Suppressor macrophage treated with lipopolysaccharide for 1 hour (primary cell): ENCODE results near the gene TNNI2.

ENCODE experiments used
- DNase-seq, 3 donors: peaks; one replicate each; pipeline ENCODE4 v3.0.0-alpha.2; 2020 to 2022

The TNNI2 gene

DNA sequence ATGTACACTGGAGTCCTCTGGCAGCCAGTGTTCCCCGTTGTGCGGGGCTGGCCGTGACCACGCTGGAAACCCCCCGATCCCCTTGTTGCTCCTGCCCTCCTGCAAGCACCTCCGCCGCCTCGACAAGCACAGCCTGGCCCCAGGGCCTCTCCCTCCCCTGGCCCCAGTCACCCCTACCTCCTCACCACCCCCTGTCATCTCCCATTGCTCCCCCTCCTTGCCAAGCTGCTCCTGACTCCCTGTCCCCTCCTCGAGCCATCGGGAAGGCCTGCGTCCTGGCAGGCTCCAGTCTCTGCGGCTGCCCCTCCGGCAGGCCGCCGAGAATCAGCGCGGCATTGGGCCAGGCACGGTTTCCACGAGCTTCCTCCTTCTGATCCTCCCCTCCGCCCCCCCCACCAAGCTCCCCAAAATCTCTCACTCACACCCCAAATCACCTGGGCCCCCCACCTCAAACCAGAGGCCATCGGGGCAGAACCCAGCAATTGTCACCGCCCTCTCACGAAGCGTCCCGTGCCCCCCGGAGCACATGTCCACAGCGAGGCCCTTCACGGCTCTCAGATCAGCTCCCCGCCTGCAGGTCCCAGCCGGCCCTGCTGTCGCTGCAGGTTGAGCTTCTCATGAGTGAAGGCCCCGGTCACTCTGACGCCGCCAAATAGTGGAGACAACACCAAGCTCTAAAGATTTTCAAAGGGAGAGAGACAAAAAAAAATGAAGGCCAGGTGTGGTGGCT lies 8.4 kb downstream of the TNNI2 start:
- DNase-seq, result no peak

DNA sequence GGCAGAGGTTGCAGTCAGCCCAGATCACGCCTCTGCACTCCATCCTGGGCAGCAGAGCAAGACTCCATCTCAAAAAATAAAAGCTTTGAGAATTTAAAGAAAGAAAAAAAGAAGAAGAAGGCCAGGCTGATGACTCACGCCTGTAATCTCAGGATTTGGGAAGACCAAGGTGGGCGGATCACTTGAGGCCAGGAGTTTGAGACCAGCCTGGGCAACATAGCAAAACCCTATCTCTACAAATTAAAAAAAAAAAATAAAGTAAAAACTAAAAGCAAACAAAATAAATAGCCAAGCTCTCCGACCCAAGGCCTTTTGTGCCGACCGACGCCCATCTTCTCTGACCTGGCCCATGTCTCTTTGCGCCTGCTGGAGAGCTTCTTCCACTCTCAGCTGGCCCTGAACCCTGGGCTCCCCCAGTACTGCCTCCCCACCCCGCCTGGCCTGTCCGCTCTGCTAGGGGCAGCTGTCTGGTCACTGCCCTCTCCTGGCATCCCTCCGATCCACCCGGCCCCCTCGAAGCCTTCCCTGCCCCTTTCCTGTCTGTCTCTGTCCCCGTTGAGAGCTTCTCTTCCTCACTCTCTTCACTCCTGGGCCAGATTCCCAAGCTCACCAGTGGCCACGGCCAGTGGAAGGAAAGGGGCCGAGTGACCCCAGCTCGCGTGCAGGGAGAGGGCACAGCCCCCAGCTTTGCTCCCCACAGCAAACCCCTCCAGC lies 9.3 kb downstream of the TNNI2 start:
- peak; percentile 38 to 50 (median 39) for DNase-seq

DNA sequence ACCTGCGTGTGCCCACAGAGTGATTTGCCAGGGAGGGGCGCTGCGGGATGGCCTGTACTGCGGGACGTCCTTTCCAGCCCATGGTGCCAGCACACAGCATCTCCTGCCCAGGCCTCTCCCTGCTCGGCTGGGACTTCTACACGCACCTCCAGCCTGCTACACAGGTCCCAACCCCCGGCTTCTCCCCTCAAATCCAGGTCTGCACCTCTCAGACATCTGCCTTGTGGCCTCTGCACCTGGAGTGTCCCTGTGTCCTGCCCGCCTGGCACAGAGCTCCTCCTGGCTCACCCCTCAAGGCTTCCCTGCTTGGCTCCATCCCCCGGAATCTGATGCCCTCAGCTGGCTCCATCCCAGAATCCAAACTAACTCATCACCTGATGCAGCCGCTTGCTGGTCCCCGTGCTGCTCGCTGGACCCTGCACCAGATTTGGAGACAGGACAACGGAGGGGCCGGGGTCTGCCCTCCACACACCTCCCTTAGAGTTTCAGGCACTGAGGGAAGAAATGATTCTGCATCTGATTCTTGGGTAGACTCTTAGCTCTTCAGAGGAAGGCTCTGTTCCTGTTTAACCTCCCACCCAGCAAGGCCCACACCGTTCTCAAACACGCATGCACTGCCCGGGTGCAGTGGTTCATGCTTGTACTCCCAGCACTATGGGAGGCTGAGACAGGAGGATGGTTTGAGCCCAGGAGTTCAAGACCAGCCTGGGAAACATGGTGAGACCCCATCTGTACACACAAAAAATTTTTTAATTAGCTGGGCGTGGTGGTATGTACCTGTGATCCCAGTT lies 10.1 kb downstream of the TNNI2 start:
- no peak for DNase-seq

DNA sequence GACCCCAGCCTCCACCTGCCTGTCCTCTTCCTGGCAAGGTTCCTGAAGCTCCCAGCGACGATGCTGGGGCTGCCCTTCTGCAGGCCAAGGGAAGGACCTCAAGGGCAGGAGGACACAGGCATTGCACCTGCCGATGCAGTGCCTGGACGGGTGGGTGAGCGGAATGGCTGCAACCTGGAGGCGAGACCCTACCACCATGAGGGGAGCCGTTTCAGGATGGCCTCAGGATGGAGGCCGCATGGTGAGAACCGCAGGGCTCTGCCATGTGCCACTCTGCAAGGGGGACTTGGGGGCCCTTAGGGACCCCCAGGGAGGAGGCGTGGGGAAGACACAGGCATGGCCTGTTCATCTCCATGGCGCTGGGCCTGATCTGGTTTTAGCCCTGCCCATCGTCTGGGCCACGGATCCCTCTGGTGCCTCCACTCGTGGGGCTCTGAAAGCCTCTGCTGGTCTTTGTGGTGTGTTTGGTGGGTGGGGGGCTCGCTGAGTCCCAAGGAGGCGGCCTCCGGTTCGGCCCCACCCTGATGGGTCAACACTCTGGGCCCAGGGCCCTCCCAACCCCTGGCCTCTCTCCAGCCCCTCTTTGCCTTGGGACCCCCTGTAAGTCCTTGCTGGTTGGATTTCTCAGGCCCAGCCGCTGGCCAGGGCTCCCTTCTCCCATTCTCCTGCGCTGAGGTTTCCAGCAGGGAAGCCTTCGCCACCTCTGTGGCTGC lies 12.8 kb downstream of the TNNI2 start:
- no peak for DNase-seq

DNA sequence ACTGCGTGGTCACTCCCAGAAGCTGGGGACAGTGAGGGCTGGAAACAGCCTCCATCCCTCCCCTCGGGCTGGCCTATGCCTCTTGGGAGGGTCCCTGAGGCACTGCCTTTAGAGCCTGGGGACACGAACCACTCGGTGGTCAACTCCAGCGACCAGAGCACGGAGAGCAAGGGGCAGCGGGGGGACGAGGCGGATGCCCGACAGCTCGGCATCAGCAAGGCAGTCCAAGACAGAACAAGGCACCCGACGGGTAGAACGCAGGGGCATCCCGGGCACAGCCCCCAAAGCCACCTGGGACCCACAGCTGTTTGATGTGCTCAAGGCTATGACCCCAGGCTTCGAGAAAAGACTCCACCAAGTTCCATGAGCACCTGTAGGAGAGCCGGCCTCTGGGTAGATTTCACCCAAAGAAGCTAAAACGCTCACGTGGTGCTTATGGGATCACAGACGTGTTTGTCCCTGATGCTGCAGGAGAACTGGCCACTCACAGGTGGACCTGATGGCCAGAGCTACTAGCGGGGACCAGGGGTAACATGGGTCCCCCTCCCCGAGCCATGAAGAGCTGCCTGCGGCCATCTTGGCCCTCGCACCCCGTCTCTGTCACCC lies 13.6 kb downstream of the TNNI2 start:
- no peak for DNase-seq

DNA sequence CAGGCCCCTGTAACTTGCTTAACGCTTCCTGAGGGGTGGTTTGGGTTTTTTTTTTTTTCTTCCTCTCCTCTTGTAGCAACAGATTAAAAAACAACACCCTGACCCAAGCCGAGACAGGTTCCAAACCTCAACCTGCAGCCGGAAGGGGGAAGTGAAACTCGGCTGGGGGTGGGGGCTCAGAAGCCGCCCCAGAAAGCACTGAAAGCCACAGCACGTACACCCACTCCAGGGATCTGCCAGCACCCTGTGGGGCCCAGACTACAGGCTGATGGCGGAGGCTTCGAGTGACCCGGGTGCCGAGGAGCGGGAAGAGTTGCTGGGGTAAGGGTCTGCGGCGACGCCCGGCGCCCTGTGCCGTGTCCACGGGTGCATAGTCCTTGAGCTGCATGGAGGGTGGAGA lies 14.1 kb downstream of the TNNI2 start, which contains the start of gene LSP1:
Gene LSP1 (plus strand): TSS at position 208 of the 400 bp plus-strand sequence. CDS start 61 bp downstream, at position 269.
- DNase-seq, result peak; percentile 63 to 81 (median 67)

DNA sequence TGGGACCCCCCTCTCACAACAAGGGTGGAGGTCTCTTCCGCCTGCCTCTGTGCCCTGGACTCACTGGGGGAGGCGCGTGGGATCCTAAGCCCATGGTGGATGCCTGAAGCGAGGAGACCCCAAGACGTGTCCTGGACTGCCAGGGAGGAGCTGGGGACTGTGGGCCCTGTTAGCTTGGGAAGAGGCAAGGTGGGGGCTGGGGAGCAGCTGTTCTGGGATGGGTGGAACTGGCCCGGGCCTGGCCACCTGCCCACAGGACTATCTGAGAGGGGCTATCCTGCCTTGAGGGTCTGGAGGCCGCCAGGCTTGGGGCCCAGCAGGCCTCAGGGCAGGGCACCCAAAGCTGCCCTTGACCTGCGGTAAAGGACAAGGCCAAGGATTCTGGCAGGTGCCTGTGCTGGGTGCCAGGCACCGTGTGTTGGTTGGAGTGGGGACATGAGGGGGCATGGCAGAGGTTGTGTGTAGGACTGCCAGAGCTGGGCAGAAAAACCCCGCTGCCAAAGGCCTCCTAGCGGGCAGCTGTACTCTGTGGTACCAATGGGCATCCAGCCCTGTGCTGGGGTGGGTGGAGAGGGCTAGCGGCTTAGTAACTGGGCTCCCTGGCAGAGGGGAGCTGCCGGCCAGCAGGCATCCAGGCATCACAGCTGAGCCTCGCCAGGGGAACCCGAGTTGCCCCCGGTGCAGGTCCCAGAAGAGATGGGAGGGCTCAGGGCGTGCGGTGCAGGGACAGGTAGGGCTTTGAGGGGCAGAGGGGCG lies 14.8 kb downstream of the TNNI2 start:
- peak in 1 of 3 donors; percentile 35 for DNase-seq

DNA sequence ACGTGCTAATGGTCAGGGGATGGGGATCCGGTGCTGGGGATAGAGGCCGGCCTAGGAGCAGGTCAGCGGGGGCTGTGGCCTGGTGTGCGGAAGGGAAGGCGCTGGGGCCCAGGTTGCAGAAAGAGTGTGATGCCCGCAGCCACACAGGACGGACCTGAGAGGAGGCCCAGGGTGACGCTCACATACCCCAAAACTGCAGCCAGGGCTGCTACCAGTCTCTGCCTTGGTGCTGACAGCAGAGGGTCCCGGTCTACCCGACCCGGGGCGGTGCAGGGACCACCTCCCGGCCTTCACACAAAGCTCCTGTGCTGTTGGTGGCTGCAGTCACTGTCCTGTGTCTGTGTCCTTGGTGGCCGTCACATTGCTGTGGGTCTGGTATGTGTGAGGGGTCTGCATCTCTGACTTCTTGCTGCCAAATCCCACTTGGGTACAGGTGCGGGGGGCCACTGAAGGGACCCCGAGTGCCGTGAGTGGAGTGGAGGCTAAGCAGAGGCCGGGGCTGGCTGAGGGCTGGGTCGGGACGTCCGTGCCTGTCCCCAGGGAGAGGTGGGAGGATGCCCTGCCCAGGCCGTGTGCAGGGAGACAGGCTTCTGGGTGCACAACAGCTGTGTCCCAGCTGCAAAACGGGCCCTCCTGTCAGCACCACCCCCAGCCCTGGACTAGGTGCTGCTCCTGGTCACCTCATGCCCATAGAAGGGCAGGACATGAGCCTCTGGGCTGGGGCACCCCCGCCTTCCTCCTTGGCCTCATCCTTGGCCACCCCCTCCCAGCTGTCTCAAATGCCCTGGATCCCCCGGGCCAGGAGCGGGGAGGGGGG lies 15.6 kb downstream of the TNNI2 start:
- peak in 1 of 3 donors; percentile 40 for DNase-seq

DNA sequence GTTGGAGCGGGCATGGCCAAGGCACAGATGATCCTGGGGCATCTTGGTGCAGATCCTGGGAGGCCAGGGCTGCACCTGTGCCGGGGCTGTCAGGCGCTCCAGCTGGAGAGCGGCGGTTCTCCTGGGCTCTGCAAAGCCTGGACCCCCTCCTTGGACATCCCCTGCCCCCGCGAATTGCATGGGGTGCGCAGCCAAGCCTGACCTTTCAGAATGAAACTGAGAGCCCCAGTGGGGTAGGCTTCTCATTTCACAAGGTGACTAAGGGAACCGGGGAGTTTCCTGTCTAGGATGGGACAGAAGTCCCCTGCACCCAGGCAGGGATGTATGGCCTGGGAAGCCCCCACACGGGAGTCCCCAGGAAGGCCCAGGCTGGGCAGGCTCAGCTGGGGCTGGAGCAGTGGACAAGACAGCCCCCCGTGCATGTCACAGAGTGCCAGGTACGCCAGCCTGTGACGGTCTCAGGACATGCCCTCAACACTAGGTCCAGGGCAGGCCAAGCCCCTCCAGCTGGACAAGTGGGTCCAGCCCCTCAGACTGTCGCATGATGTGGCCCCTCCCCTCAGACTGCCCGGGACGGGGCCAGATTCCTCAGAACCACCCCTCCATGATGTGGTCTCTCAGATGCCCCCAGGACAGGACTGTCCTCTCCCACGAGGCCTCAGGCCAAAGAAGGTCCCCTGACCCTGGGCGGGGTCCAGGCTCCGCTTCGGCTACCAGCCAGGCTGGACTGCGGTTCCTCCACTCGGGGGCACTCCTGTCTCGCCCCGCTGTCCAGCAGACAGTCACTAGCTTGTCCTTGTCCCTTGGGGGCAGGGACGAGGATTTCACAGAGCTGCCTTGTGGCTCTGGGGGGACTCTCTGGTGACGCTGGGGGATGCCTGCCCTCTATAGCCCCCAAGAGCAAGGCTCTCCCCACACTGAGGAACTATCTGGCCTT lies 16.4 kb downstream of the TNNI2 start:
- DNase-seq, result peak; percentile 86 to 92 (median 91)

DNA sequence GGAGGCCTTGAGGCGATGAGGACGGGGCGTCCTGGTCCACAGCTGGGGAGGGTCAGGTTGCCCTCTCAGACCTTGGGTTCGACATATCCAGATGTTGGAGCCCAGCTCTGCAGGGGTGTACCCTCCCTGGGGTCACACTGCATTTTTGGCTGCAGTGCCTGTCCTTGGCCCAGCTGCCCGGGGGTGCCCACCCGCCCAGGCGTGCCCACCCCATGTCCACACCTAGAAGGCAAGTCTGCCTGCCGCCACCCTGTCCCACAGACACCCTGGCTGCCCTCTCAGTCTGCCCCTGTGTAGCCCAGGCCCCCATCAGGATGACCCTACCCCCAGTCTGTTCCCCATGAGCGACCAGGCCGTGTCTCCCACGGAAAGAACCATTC lies 17.1 kb downstream of the TNNI2 start:
- DNase-seq, result no peak

DNA sequence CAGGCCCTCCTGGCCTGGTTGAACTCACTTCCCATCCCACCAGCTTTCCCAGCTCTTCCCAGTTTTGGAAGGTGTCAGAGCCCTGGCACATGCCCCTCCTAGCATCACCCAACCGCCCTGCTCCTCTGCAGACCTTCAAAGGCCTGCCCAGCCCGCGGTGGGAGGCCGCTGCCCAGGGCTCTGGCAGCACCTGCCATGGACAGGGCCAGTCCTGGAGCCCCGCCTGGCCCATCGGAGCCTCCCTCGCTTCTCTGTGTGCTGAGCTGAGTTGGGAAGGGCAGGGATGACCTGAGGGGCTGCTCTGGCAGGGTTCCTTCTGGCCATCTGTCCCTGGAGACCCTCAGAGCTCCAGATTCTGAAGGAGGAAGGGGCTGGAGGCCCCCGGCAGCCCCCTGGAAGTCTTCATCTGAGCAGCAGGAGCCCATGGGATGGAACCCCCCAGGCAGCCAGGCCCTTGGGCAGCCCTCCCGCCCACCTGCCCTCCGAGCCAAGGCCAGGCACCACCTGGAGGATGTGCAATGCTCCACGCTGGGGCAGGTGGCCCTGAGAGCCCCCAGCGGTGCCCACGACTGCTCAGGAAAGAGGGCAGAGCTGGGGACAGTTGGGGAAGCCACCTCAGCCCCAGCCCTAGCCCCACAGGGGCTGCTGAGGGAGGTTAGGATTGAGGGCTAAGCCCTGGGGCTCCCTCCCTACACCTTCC lies 17.7 kb downstream of the TNNI2 start:
- DNase-seq, result no peak

DNA sequence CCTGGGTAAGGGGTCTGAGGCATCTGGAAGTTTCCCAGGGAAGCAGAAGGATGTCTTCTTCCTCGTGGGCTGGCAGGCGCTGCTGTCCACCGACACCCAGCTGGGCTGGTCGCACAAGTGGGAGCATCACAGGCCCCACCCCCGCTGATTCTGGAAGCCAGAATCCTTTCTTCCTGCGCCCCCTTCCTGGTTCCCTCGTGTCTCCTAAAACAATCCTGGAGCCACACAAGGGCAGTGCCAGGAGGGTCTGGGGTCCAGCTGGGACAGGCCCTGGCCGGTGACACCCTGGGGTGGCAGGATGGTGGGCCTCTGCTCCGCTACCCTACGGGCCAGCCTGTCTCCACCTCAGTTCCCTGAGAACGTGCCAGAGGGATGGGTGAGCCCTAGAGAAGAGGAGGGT lies 18.3 kb downstream of the TNNI2 start:
- no peak for DNase-seq

DNA sequence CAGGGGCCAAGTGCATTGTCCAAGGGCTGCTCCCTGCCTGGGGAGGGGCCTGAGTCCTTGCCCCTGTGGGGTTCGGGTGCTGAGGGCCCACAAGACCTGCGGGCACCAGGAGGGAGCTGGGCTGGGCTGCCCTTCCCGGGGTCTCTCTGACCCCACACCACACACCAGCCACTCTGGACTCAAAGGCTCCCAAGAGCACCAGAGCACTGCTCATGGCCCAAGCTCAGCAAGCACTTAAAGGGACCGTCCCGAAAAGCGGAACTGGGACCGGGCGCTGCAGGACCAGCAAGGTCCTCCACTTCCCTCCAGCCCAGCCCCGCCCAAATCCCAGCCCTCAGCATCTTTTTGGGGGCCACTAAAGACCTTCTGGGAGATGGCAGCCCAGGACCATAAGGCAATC lies 19.4 kb downstream of the TNNI2 start:
- peak; percentile 66 to 80 (median 70) for DNase-seq

DNA sequence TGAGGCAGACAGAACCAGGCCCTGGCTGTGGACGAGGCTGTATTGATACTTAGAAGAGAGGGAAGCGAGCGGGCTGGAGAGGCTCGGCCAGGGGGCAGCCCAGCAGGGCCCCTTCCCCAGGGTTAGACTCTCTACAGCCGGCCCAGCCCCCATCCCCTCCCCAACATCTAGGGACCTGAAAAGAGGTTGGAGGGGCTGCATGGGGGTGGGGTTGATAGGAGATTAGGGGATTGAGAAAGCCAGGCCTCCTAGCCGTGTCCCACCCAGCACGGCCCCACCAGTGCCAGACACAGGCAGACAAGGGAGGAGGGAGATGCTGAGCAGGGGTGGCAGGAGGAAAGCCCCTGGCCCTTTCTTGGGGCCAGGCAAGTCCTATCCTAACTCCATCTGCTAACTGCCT lies 19.8 kb downstream of the TNNI2 start:
- no peak for DNase-seq

DNA sequence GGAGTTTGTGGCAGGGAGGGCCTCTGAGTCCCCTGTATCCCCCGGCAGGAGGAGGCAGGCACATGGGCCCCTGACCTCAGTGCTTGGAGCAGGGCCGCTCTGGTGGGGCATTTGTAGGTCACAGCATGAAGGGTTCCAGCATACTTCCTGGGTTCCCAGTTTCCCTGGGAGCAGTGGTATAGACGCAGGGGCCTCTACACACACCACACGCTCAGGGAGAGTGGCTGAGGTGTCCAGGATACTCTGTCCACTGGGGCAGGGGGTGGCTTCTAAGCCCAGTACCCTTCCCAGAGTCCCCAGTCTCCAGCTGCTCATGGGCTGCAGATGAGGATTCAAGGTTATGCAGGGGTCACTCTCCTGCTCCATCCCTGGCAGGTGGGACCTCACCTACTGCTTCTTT lies 20.2 kb downstream of the TNNI2 start:
- DNase-seq, result no peak

DNA sequence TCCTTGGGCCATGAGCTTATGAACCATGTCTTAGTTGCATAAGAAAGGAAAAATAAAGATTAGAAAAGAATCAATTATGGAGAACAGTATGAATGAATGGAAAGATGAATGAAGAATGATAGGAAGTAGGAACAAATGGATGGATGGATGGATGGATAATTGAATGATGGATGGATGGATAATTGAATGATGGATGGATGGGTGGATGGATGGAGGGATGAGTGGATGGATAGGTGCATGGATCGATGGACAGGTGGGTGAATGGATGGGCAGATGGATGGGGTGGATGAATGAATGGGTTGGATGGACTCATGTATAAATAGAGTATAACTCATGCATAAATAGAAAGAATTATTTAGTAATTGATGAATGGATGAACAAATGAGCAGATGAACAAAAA lies 21.3 kb downstream of the TNNI2 start:
- DNase-seq, result no peak

DNA sequence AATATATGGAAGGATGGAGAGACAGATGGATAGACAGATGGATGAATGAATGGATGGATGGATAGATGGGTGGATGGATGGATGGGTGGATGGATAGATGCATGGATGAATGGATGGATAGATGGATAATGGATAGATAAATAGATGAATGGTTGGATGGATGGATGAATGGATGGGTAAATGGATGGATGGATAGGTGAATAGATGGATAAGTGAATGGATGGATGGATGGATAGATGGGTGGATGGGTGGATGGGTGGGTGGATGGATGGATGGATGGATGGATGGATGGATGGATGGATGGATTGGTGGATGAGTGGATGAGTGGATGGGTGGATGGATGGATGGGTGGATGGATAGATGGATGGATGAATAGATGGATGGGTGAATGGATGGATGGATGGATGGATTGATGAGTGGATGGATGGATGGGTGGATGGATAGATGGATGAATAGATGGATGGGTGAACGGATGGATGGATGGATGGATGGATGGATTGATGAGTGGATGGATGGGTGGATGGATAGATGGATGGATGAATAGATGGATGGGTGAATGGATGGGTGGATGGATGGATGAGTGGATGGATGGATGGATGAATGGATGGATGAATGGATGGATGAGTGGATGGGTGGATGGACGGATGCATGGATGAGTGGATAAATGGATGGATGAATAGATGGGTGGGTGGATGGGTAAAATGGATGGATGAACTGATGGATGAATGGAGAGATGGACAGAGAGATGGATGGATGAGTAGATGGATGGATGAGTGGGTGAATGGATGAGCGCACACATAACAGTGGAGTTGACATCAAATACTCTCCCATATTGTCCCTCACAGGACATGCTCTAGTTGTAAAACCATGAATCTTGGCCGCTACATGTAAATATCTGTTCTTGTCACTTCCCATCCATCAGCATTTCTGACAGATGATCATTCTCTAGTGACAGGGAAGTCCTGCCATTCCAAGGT lies 22.9 kb downstream of the TNNI2 start:
- no peak for DNase-seq
